Measurements from ENCODE around the gene RASSF5. TPM values are rescaled to one million over a fixed set of nuclear protein-coding genes. Genes with fewer than 3 reads are reported as not detected.

The RASSF5 gene
- total and polyA plus RNA-seq, 2 experiments from 2014 or later, result 0.48 to 4.4 TPM

- peaks cover 21% of the 10 kb centered on the region for H3K27me3 ChIP-seq (ENCODE audit: insufficient read depth)
- 0 out of 2 replicates have a peak, but pooled peaks cover 3% of the 10 kb centered on the region for H3K36me3 ChIP-seq (ENCODE audit: insufficient read depth)
- H3K4me3 ChIP-seq, result peak overlapping the region; percentile 90
- Mint-ChIP-seq H3K27me3 (ENCODE audit: insufficient read depth, low read depth, poor library complexity) (peaks cover 7% of the 10 kb centered on the region), H3K9me3 (no peaks in the 10 kb centered on the region; the same call in 2 of the 3 replicates), H3K4me3 (peak overlapping the region; percentile 81; the same call in 2 of the 3 replicates), H3K36me3 (ENCODE audit: low read depth) (no peaks in the 10 kb centered on the region; the same call in 2 of the 3 replicates), H3K27ac (no peak overlapping the region), H3K4me1 (peaks cover 28% of the 10 kb centered on the region)
- TF ChIP-seq EZH2 (IDR thresholded peaks at IDR 0.05; ENCODE audit: low read depth, unreplicated experiment), result no peak
- TF ChIP-seq EZH2phosphoT487 (IDR thresholded peaks at IDR 0.05; ENCODE audit: unreplicated experiment), result no peak
- H3K4me1 ChIP-seq (ENCODE audit: insufficient read depth), result peaks cover 24% of the 10 kb centered on the region
- H3K79me2 ChIP-seq (replicated peaks; ENCODE audit: insufficient read depth), result no peaks in the 10 kb centered on the region
- ATAC-seq (no peak), DNase-seq (ENCODE audit: low spot score) (no peak)
- no peak overlapping the region for H2AFZ ChIP-seq
- H4K20me1 ChIP-seq (replicated peaks; ENCODE audit: insufficient read depth), result no peaks in the 10 kb centered on the region
- peak overlapping the region; percentile 99 for H3K4me2 ChIP-seq
- no peaks in the 10 kb centered on the region for H3K9me2 ChIP-seq (ENCODE audit: insufficient read depth)
- no peak overlapping the region for H3K27ac ChIP-seq (ENCODE audit: low read depth)
- H3F3A ChIP-seq (replicated peaks; ENCODE audit: low read depth), result peaks cover 10% of the 10 kb centered on the region
Measured at GRCh38 chr1:206636671-206637070, 129.3 kb downstream of the RASSF5 start.

- H3K27ac Mint-ChIP-seq, result no peak overlapping the region
- no peak for ATAC-seq
- peaks cover 24% of the 10 kb centered on the region for H3K4me1 ChIP-seq (ENCODE audit: insufficient read depth)
- no peak for DNase-seq (ENCODE audit: low spot score)
- no peak overlapping the region; the same call in 2 of the 3 replicates for H3K4me3 Mint-ChIP-seq
- H3K36me3 Mint-ChIP-seq (ENCODE audit: low read depth), result no peaks in the 10 kb centered on the region; the same call in 2 of the 3 replicates
- H3F3A ChIP-seq (replicated peaks; ENCODE audit: low read depth), result peaks cover 10% of the 10 kb centered on the region
- peaks cover 21% of the 10 kb centered on the region for H3K27me3 ChIP-seq (ENCODE audit: insufficient read depth)
- H3K9me3 Mint-ChIP-seq, result no peaks in the 10 kb centered on the region; the same call in 2 of the 3 replicates
- no peak overlapping the region for H3K4me3 ChIP-seq
- H4K20me1 ChIP-seq (replicated peaks; ENCODE audit: insufficient read depth), result no peaks in the 10 kb centered on the region
- no peak overlapping the region for H3K4me2 ChIP-seq
- H3K9me2 ChIP-seq (ENCODE audit: insufficient read depth), result no peaks in the 10 kb centered on the region
- peaks cover 28% of the 10 kb centered on the region for H3K4me1 Mint-ChIP-seq
- no peak overlapping the region for H2AFZ ChIP-seq
- no peak overlapping the region for H3K27ac ChIP-seq (ENCODE audit: low read depth)
- H3K79me2 ChIP-seq (replicated peaks; ENCODE audit: insufficient read depth), result no peaks in the 10 kb centered on the region
- H3K36me3 ChIP-seq (ENCODE audit: insufficient read depth), result 0 out of 2 replicates have a peak, but pooled peaks cover 3% of the 10 kb centered on the region
- H3K27me3 Mint-ChIP-seq (ENCODE audit: insufficient read depth, low read depth, poor library complexity), result peaks cover 7% of the 10 kb centered on the region
- TF ChIP-seq, protein P1, sequence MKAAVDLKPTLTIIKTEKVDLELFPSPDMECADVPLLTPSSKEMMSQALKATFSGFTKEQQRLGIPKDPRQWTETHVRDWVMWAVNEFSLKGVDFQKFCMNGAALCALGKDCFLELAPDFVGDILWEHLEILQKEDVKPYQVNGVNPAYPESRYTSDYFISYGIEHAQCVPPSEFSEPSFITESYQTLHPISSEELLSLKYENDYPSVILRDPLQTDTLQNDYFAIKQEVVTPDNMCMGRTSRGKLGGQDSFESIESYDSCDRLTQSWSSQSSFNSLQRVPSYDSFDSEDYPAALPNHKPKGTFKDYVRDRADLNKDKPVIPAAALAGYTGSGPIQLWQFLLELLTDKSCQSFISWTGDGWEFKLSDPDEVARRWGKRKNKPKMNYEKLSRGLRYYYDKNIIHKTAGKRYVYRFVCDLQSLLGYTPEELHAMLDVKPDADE (IDR thresholded peaks at IDR 0.05), result no peak
- TF ChIP-seq CTCF (conservative IDR thresholded peaks at IDR 0.05; ENCODE audit: low read depth in 2 of 2), result no peak
- no peak for TF ChIP-seq NANOG (IDR thresholded peaks at IDR 0.05; ENCODE audit: borderline replicate concordance)
- TF ChIP-seq REST (IDR thresholded peaks at IDR 0.05; ENCODE audit: unreplicated experiment), result no peak
- no peak for TF ChIP-seq STAT1 (IDR thresholded peaks at IDR 0.05; ENCODE audit: unreplicated experiment)
- no peak for TF ChIP-seq CREB1 (CRISPR knock-in tag; IDR thresholded peaks at IDR 0.05; ENCODE audit: low read depth)
- no peak for TF ChIP-seq JUNB (IDR thresholded peaks at IDR 0.05; ENCODE audit: unreplicated experiment)
- no peak for TF ChIP-seq EZH2phosphoT487 (IDR thresholded peaks at IDR 0.05; ENCODE audit: unreplicated experiment)
Measured at GRCh38 chr1:206637605-206638004, 130.3 kb downstream of the RASSF5 start.
